NOMO-1 treated with DMSO at 0.1 percent for 48 hours (cell line): ENCODE measurements around the gene PAMR1.
"Not testable (repeated sequence)": the region's sequence is repeated elsewhere in the genome, so short reads cannot be mapped to it uniquely, and the experiment has no call there.

Experiments
- DNase-seq: peaks from one replicate; lab custom pipeline; 2025; ENCODE audit not compliant: unreplicated experiment; lab: John Stamatoyannopoulos, UW

PAMR1 gene

DNA sequence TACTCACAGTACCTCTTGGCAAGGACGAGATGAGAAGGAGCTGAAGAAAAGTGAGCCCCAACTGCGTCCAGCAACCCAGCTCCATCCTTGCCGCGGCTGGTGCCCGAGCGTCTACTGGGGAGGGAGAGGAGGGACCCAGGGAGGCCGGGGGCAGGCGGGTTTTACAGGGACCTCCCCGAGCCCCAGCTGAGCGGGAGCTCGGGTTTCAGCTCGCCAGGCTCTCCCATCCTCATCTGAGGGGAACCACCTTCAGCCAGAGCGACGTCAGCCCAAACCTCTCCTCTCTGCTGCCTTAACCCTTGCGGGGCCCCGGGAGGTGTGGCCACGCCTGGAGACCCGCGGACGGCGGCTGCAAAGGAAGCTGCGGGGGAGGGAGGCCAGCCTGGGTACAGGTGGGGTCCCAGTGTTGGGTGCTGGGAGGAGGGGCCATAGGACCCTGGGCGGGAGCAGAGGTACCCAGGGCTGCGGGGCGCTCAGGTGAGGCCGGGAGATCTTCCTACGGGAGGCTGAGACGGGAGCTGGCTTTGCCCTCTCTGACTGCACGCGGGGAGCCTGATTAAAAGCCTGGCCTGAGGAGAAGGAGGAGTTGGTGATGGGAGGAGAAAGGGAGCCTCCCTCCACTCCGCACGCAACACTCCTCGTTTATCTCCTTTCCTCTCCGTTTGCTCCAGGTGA, at the start of gene PAMR1:
Gene PAMR1, minus strand, starts transcription at position 116 of the 675 bp plus-strand sequence. Its CDS starts 31 bp downstream, at position 85.
- DNase-seq, result no peak

GRCh38 chr11:35571696-35572095, 46.3 kb upstream of the PAMR1 start:
- no peak for DNase-seq

GRCh38 chr11:35567737-35568465, 42.5 kb upstream of the PAMR1 start:
- DNase-seq, result no peak

DNA sequence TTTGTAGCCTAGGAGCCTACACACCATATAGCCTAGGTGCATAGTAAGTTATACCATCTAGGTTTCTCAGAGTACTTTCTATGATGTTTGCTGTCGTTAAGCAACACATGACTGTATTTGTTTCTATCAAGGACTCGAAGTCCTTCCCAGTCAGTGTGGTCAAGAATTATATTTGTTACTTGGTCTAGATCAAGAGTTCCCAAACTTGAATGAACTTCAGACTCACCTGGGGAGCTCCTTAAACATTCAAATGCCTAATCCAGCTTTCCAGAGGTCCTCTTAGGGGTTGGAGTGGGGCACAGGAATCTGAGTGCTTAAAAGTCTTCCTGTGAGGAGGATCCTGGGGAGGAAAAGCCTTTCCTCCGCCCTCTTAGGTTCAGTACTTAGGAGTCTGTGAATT, 41.5 kb upstream of the PAMR1 start:
- DNase-seq, result no peak

DNA sequence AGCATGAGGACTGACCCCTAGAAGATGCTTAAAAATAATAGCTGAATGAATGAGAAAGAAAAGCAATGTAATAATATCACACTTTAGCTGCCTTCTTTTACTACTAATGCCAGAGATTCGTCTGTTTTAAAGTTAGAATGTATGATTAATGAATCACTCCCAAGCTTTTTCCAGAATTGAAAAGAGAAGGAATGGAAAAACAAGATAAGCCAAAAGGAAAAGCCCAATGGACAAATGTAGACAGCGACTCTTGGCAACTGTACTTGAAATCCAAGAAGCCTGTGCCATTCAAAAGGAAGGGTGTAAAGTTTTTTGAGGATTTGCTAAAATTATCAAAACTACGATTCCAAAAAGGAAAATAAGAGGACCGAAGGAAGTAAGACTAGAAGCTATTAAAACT, 40.8 kb upstream of the PAMR1 start:
- no peak for DNase-seq

- DNase-seq, result no peak
These were observed 38.8 kb upstream of the PAMR1 start for GRCh38 chr11:35564245-35564595.

DNA sequence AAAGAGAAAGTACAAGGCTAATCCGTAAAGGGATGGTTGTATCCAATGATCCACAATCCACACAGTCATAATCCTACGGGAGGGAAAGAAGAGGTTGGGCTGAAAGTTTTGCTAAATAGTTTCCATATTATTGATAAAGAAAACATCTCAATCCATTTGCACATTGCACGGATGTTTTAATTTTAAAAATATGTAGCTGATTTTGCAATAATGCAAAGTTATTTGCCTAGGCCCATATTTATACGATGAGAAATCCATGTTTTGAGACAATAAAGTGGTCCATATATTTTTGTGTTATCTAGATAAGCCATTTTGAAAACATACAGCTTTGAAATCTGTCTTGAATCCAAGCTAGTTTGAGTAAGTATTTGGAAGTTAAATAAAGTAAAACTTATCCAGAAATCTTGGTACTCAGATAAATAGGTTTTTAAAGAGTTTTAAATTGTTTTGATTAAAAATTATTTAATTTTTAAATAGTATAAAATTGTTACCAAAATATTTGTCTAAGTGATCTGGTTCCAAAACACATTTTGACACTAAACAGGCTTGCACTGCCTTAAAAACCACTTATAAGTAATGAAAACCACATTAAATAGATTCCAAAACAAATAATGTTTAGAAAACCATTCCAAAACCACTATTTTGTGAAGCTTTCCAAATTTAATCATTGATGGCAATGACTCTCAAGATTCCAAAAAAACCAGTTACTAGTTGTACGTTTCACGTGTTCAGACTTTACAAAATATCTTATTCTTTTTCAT, 38.2 kb upstream of the PAMR1 start:
- DNase-seq, result no peak

GRCh38 chr11:35559949-35560348, 34.5 kb upstream of the PAMR1 start:
- no peak for DNase-seq

DNA sequence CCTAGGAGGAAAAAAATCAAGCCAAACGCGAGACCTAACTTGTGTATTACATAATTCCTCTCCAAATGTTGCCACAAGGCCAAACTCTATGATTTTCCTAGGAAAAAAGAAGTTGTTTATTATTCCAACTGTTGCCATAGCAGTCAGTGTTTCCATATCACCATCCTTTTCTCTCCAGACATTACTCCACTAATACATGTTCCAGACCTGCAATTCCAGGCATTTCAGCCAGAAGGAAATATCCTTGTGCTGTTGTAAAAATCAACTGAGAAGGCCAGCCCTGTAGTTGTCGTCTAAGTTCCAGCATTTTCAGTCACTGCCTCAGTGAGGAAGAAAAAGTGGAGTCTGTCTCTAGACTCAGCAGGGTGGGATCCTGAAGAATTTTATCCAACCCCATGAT, 33.1 kb upstream of the PAMR1 start:
- no peak for DNase-seq

DNA sequence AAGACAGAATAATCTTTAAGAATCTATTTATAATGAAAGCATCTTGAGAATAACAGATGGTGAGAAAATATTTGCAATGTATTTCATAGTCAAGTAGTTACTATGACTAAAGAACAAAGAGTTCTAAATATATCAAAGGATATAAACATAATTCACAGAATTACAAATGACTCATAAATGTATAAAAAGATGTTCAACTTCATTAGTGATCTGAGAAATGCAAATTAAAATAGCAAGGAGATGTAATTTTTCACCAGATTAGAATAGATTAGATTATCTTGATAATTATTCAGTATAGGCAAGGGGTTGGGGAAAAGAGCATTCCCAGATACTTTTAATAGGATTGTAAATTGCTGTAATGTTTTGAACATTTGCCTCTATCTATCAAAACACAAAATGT, 30.1 kb upstream of the PAMR1 start:
- DNase-seq, result no peak

- DNase-seq, result no peak
These were observed 29.3 kb upstream of the PAMR1 start for GRCh38 chr11:35554491-35555437.

GRCh38 chr11:35553831-35554230, 28.4 kb upstream of the PAMR1 start:
- DNase-seq, result no peak

GRCh38 chr11:35553021-35553420, 27.6 kb upstream of the PAMR1 start:
- DNase-seq, result no peak

- no peak for DNase-seq
These were observed 27.2 kb upstream of the PAMR1 start for GRCh38 chr11:35552616-35553015.

DNA sequence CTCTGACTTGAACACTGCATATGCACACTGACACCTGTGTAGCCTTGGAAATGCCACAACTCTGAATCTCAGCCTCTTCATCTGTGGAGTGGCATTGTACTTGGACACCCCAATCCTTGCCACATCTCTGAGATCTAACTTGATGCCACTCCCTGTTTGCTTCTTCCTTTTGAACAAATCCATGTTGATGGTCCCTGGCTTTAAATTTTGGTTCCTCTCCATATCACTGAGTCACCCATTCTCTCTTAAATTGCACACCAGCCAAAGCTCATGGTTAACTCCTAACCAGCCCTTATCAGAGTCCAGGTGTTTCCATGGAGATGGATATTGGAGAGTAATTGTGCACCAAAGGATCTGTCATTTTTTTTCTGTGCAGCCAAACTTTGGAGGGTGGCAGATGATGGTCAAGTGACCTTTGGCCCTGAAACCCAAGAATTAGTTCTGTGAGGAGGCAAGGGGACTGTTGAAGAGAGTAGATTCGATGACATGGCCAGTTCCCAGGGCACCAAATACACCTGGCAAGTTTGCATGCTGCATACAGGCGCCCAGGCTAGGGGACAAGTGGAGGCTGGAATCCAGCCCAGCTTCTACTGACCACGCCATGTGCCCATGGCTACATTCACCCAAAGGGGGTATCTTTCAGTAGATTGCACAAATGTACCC, 25.1 kb upstream of the PAMR1 start:
- DNase-seq, result no peak

- DNase-seq, result no peak
These were observed 24.4 kb upstream of the PAMR1 start for GRCh38 chr11:35549787-35550186.

- DNase-seq, result no peak
These were observed 23.6 kb upstream of the PAMR1 start for GRCh38 chr11:35548925-35549561.

GRCh38 chr11:35547995-35548394, 22.6 kb upstream of the PAMR1 start:
- not testable (repeated sequence) for DNase-seq

GRCh38 chr11:35546317-35546716, 20.9 kb upstream of the PAMR1 start:
- peak; percentile 30 for DNase-seq
